Astrocyte of the spinal cord (primary cell): Measurements from ENCODE around the gene SPEF1.
A peak's percentile ranks its signal among the peaks of the same experiment; 100 is the strongest.
"Not testable (repeated sequence)": the region's sequence is repeated elsewhere in the genome, so short reads cannot be mapped to it uniquely, and the experiment has no call there.

ENCODE experiments used
- DNase-seq: peaks from one replicate; pipeline ENCODE4 v3.0.0; 2011; ENCODE audit warnings: low read depth, low spot score
- H3K4me3 ChIP-seq: 2 replicates; pipeline ENCODE4 v1.5.1; 2011; ENCODE audit warnings: low read depth, mild to moderate bottlenecking, low read length, moderate library complexity
- CTCF ChIP-seq: IDR thresholded peaks from 2 replicates; pipeline ENCODE4 v1.5.1; 2012; ENCODE audit warnings: low read depth, mild to moderate bottlenecking, low read length, inconsistent platforms
- in situ Hi-C: cut with HindIII; loops from 2 replicates; pipeline ENCODE4 v1.10.0; 2017; ENCODE audit warnings: low sequenced_read_pairs

Gene SPEF1

DNA sequence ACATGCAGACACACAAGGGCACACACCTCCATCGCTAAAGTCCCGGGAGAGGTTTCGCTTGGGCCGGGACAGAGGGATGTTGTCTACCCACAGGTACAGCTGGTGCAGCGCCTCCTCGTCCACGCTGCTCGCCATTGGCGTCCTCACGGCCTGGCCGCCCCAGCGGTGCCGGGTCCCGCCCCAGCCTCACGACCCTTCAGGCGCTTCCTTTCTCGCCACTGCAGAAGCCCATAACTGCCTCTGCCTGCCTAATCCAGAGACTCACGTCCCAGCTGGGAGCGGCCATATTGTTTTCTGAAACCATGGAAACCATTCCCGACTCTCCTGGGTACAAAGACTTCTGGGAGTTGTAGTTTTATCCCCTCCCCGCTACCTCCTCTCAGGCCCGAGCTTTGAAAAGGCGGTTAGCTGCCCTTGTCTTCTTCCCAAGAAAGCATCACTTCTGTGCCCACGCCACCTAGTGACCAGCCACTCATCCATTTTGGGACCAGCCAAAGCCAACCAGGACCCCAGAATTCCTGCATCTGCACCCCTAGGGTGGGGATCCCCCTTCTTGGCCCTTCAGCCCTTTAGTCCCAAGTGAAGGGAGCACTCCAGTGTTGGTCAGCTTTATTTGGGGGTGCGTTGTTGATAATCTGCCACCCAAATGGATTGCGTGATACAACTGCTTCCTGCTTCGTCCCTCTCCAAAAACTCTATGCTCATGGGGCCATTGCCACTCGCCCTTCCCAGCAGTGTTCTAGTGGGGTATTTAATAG, at the start of gene SPEF1:
Gene SPEF1, minus strand, starts transcription at position 296 of the 758 bp plus-strand sequence. Its CDS starts 161 bp downstream, at position 135.
- peak; percentile 90 for DNase-seq
- H3K4me3 ChIP-seq = peak within 1 kb of the TSS; percentile 34
- in situ Hi-C loops = no loop called here
- TF ChIP-seq CTCF = peak; percentile 58

DNA sequence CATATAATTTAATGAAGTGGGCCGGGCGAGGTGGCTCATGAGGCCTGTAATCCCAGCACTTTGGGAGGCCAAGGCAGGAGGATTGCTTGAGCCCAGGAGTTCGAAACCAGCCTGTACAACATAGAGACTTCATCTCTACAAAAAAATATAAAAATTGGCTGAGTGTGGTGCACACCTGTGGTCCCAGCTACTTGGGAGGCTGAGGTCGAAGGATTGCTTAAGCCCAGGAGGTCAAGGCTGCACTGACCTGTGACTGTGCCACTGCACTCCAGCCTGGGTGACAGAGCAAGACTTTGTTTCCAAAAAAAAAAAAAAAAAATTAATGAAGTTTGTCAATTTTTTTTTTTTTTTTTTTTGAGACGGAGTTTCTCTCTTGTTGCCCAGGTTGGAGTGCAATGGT, 48.6 kb upstream of the SPEF1 start:
- H3K4me3 ChIP-seq, in situ Hi-C loops, DNase-seq: not testable (repeated sequence)

DNA sequence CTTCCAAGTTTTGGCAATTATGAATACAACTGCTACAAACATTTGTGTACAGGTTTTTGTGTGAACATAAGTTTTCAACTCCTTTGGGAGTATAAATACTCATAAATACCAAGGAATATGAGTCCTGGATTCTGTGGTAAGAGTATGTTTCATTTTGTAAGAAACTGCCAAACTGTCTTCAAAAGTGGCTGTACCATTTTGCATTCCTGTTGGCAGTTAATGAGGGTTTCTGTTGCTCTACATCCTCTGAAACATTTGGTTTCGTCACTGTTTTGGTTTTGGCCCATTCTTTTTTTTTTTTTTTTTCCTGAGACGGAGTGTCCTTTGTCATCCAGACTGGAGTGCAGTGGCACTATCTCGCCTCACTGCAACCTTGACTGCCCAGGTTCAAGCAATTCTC, 47.5 kb upstream of the SPEF1 start:
- in situ Hi-C loops = no loop called here
- no peak for DNase-seq
- no peak for TF ChIP-seq CTCF
- no peak overlapping the region for H3K4me3 ChIP-seq

DNA sequence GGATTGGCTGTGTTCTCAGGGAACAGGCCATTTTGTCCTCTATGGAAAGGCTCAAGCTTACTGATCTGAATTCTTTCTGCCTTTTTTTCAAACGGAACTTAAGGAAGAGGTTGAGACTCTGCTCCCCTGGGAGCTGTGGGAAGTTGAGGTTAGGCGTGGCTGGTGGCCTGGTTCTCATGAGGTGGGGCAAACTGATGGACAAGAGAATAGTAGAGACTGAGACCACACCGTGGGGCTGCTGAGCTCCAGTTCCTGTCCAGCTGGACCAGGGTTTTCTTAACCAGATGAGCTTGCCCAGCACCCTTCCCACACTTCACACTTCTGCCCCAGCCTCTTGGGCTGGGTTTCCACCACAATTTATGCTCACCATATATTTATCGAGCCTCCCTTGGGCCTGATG, 45.2 kb upstream of the SPEF1 start:
- in situ Hi-C loops = no loop called here
- DNase-seq = no peak
- no peak overlapping the region for H3K4me3 ChIP-seq
- TF ChIP-seq CTCF = no peak

DNA sequence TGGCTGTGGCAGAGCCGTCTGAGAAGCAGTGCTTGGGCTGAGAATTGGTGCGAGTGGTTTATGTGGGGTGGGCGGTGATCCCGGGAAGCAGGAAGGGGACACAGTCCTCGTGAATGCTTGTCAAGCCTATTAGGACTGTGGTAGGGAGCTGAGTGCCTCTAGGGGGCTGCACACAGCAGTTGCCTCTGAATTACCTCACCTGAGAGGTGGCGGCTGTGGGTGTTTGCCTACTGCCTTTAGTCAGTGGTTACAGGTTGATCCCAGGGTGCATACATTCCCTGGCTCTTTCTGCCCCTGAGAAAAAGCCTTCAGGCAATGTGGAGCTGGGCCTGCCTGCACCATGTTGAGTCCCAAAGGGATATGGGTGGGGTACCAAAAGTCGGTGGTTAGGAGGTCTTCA, 44.3 kb upstream of the SPEF1 start:
- H3K4me3 ChIP-seq = no peak overlapping the region
- no peak for TF ChIP-seq CTCF
- in situ Hi-C loops = no loop called here
- no peak for DNase-seq

- no peak for DNase-seq
- no peak overlapping the region for H3K4me3 ChIP-seq
- no peak for TF ChIP-seq CTCF
- in situ Hi-C loops = no loop called here
These were observed 42.6 kb upstream of the SPEF1 start for GRCh38 chr20:3823881-3824280.

- no peak for TF ChIP-seq CTCF
- in situ Hi-C loops = no loop called here
- no peak for DNase-seq
- no peak overlapping the region for H3K4me3 ChIP-seq
These were observed 40.7 kb upstream of the SPEF1 start for GRCh38 chr20:3821996-3822395.
